Hepatocyte (in vitro differentiated cells): ENCODE measurements around the gene MAP4K3. TPM values are rescaled to one million over a fixed set of nuclear protein-coding genes. Genes with fewer than 3 reads are reported as not detected.

ENCODE experiments used
- DNase-seq: peaks from one replicate; pipeline ENCODE4 v3.0.0-alpha.2; 2016; ENCODE audit warnings: low spot score
- H2AFZ ChIP-seq: fragments of 200-600 bp; sonication (generic); 2 replicates; pipeline ENCODE4 v1.6.0; 2016; ENCODE audit warnings: antibody characterized with exemption, mild to moderate bottlenecking
- H3K27ac ChIP-seq: fragments of 200-600 bp; sonication (generic); 2 replicates; pipeline ENCODE4 v1.5.1; 2016; ENCODE audit warnings: mild to moderate bottlenecking
- H3K27me3 ChIP-seq: fragments of 200-600 bp; sonication (generic); 2 replicates; pipeline ENCODE4 v1.6.1; 2016
- H3K36me3 ChIP-seq: fragments of 200-600 bp; sonication (generic); replicated peaks from 2 replicates; pipeline ENCODE4 v1.5.1; 2016; ENCODE audit warnings: low read depth; ENCODE audit not compliant: insufficient read depth
- H3K4me1 ChIP-seq: fragments of 200-600 bp; sonication (generic); 2 replicates; pipeline ENCODE4 v1.5.1; 2016; ENCODE audit warnings: mild to moderate bottlenecking, moderate library complexity; ENCODE audit not compliant: insufficient read depth
- H3K4me2 ChIP-seq: fragments of 200-600 bp; sonication (generic); 2 replicates; pipeline ENCODE4 v1.6.0; 2016
- H3K4me3 ChIP-seq: fragments of 200-600 bp; sonication (generic); 2 replicates; pipeline ENCODE4 v1.5.1; 2016; ENCODE audit warnings: mild to moderate bottlenecking
- H3K79me2 ChIP-seq: fragments of 200-600 bp; sonication (generic); 2 replicates; pipeline ENCODE4 v1.6.0; 2017; ENCODE audit warnings: mild to moderate bottlenecking
- H3K9me2 ChIP-seq: fragments of 200-600 bp; sonication (generic); replicated peaks from 2 replicates; pipeline ENCODE4 v1.6.0; 2017; ENCODE audit warnings: mild to moderate bottlenecking; ENCODE audit not compliant: insufficient read depth
- H3K9me3 ChIP-seq: fragments of 200-600 bp; sonication (generic); 2 replicates; pipeline ENCODE4 v1.5.1; 2016; ENCODE audit warnings: low read depth, mild to moderate bottlenecking
- H4K20me1 ChIP-seq: fragments of 200-600 bp; sonication (generic); 2 replicates; pipeline ENCODE4 v1.6.0; 2016; ENCODE audit warnings: mild to moderate bottlenecking; ENCODE audit not compliant: insufficient read depth, poor library complexity, severe bottlenecking
- EZH2 ChIP-seq: fragments of 200-600 bp; sonication (generic); IDR thresholded peaks from 2 replicates; pipeline ENCODE4 v1.6.1; 2016; ENCODE audit warnings: antibody characterized with exemption, mild to moderate bottlenecking, borderline replicate concordance
- EZH2phosphoT487 ChIP-seq: fragments of 200-600 bp; sonication (generic); IDR thresholded peaks from one replicate; pipeline ENCODE4 v1.6.1; 2018; ENCODE audit warnings: antibody characterized with exemption, mild to moderate bottlenecking, low read depth, moderate library complexity; ENCODE audit not compliant: unreplicated experiment, severe bottlenecking
- WGBS: methylation state at CpG from one replicate; pipeline ENCODE4 v1.1.6; 2016; ENCODE audit warnings: low lambda C conversion rate; ENCODE audit errors: missing lambda C conversion rate; 5-methylcytosine and 5-hydroxymethylcytosine counted together
- polyA plus RNA-seq: library from polyadenylated mRNA; unstranded; fragments of >200 nt; fragmentation: Nextera tagmentation; extraction: Ambion mirVana; gene quantifications from 2 replicates; pipeline ENCODE4 v1.2.1, GENCODE V29; 2016
- total RNA-seq: library from RNA; depleted of rRNA; stranded (reverse); fragments of >200 nt; gene quantifications from 2 replicates; pipeline ENCODE4 v1.2.3, GENCODE V29; 2014
- TF ChIP-seq, protein P1 (sequence below): fragments of 200-600 bp; sonication (generic); IDR thresholded peaks from 2 replicates; pipeline ENCODE4 v1.5.1; 2016; ENCODE audit warnings: antibody characterized with exemption, mild to moderate bottlenecking; ENCODE audit not compliant: poor library complexity

MAP4K3 gene
- total and polyA plus RNA-seq, 2 experiments from 2014 or later = 24.5 to 65.1 TPM

DNA sequence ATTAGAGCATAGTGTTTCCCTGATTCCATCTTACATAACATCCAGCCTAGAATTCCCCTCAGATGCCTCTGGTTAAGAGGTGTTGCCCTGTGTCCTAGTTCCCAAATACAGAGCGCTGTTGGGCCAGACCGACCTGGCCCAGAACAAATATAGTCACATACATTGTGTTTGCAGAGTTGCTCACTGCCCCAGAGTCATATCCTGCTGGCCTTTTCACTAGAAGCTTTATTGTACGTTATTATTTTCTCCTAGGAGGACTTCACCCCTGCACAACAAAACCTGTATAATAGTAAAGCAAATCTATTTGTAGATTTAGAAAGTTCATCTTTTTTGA, 11.1 kb upstream of the MAP4K3 start:
- no peak for DNase-seq
- Histone ChIP-seq H3K4me3 (no peak overlapping the region), H3K9me2 (no peaks in the 10 kb centered on the region), H3K36me3 (no peaks in the 10 kb centered on the region), H3K27ac (no peak overlapping the region), H3K9me3 (no peaks in the 10 kb centered on the region), H2AFZ (no peak overlapping the region), H4K20me1 (no peaks in the 10 kb centered on the region), H3K4me1 (no peaks in the 10 kb centered on the region), H3K79me2 (no peaks in the 10 kb centered on the region), H3K4me2 (no peak overlapping the region), H3K27me3 (no peaks in the 10 kb centered on the region)
- 93% methylated on average over 3 of the region's 3 CpGs for whole genome bisulfite sequencing
- TF ChIP-seq, protein P1, sequence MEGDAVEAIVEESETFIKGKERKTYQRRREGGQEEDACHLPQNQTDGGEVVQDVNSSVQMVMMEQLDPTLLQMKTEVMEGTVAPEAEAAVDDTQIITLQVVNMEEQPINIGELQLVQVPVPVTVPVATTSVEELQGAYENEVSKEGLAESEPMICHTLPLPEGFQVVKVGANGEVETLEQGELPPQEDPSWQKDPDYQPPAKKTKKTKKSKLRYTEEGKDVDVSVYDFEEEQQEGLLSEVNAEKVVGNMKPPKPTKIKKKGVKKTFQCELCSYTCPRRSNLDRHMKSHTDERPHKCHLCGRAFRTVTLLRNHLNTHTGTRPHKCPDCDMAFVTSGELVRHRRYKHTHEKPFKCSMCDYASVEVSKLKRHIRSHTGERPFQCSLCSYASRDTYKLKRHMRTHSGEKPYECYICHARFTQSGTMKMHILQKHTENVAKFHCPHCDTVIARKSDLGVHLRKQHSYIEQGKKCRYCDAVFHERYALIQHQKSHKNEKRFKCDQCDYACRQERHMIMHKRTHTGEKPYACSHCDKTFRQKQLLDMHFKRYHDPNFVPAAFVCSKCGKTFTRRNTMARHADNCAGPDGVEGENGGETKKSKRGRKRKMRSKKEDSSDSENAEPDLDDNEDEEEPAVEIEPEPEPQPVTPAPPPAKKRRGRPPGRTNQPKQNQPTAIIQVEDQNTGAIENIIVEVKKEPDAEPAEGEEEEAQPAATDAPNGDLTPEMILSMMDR = no peak

- DNase-seq = no peak
- no peaks in the 10 kb centered on the region for H3K27me3 ChIP-seq
- H2AFZ ChIP-seq = no peak overlapping the region
- 97% methylated on average over 6 of the region's 6 CpGs for WGBS
- no peaks in the 10 kb centered on the region for H3K36me3 ChIP-seq
- no peak overlapping the region for H3K27ac ChIP-seq
- no peaks in the 10 kb centered on the region for H3K4me1 ChIP-seq
- H3K9me3 ChIP-seq = no peaks in the 10 kb centered on the region
- no peaks in the 10 kb centered on the region for H3K79me2 ChIP-seq
- no peaks in the 10 kb centered on the region for H3K9me2 ChIP-seq
- H3K4me2 ChIP-seq = no peak overlapping the region
- no peak overlapping the region for H3K4me3 ChIP-seq
- no peaks in the 10 kb centered on the region for H4K20me1 ChIP-seq
- TF ChIP-seq EZH2phosphoT487 = no peak
- TF ChIP-seq, protein P1 = no peak
- no peak for TF ChIP-seq EZH2
These were observed 10.4 kb upstream of the MAP4K3 start for GRCh38 chr2:39447266-39448168.

- H3K4me1 ChIP-seq = no peaks in the 10 kb centered on the region
- no peaks in the 10 kb centered on the region for H3K36me3 ChIP-seq
- TF ChIP-seq EZH2phosphoT487 (no peak), EZH2 (no peak)
- TF ChIP-seq, protein P1 = no peak
- H3K9me2 ChIP-seq = no peaks in the 10 kb centered on the region
- DNase-seq = no peak
- H4K20me1 ChIP-seq = no peaks in the 10 kb centered on the region
- H3K4me2 ChIP-seq = no peak overlapping the region
- H3K9me3 ChIP-seq = no peaks in the 10 kb centered on the region
- WGBS = 80% methylated on average over 3 of the region's 3 CpGs
- no peak overlapping the region for H3K27ac ChIP-seq
- no peaks in the 10 kb centered on the region for H3K27me3 ChIP-seq
- H2AFZ ChIP-seq = no peak overlapping the region
- peaks cover 2% of the 10 kb centered on the region for H3K79me2 ChIP-seq
- H3K4me3 ChIP-seq = no peak overlapping the region
These were observed 8.8 kb upstream of the MAP4K3 start for GRCh38 chr2:39445934-39446333.
